ENCODE data around the gene STAU1. TPM values are rescaled to one million over a fixed set of nuclear protein-coding genes. Genes with fewer than 3 reads are reported as not detected.

Gene STAU1
- total and polyA plus RNA-seq, 10 of the 15 experiments (the other 5 are each of a cell fraction or from before 2014, with no cell fraction given), result 13.9 to 66.2 (median 45.6) TPM

- no peak for TF ChIP-seq BCLAF1 (IDR thresholded peaks at IDR 0.05)
- TF ChIP-seq RCOR1 (conservative IDR thresholded peaks at IDR 0.05; ENCODE audit: low read depth, low read length), result no peak
- TF ChIP-seq NRF1 (conservative IDR thresholded peaks at IDR 0.05; ENCODE audit: low read depth, low read length), result no peak
- TF ChIP-seq, protein P1, sequence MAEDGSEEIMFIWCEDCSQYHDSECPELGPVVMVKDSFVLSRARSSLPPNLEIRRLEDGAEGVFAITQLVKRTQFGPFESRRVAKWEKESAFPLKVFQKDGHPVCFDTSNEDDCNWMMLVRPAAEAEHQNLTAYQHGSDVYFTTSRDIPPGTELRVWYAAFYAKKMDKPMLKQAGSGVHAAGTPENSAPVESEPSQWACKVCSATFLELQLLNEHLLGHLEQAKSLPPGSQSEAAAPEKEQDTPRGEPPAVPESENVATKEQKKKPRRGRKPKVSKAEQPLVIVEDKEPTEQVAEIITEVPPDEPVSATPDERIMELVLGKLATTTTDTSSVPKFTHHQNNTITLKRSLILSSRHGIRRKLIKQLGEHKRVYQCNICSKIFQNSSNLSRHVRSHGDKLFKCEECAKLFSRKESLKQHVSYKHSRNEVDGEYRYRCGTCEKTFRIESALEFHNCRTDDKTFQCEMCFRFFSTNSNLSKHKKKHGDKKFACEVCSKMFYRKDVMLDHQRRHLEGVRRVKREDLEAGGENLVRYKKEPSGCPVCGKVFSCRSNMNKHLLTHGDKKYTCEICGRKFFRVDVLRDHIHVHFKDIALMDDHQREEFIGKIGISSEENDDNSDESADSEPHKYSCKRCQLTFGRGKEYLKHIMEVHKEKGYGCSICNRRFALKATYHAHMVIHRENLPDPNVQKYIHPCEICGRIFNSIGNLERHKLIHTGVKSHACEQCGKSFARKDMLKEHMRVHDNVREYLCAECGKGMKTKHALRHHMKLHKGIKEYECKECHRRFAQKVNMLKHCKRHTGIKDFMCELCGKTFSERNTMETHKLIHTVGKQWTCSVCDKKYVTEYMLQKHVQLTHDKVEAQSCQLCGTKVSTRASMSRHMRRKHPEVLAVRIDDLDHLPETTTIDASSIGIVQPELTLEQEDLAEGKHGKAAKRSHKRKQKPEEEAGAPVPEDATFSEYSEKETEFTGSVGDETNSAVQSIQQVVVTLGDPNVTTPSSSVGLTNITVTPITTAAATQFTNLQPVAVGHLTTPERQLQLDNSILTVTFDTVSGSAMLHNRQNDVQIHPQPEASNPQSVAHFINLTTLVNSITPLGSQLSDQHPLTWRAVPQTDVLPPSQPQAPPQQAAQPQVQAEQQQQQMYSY (CRISPR knock-in tag; IDR thresholded peaks at IDR 0.05), result no peak
- TF ChIP-seq CREB1 (IDR thresholded peaks at IDR 0.05; ENCODE audit: low read depth), result no peak
- no peak for TF ChIP-seq TBL1XR1 (IDR thresholded peaks at IDR 0.05; ENCODE audit: low read depth, low read length)
- no peak for TF ChIP-seq PAX8 (IDR thresholded peaks at IDR 0.05)
- no peak for TF ChIP-seq SUZ12 (IDR thresholded peaks at IDR 0.05; ENCODE audit: unreplicated experiment)
- no peak; the same call in 1 of the 2 replicates for TF ChIP-seq SMARCA5 (IDR thresholded peaks at IDR 0.05)
- no peak for TF ChIP-seq RAD21 (IDR thresholded peaks at IDR 0.05; ENCODE audit: insufficient read depth, low read depth, low read length)
- no peak for TF ChIP-seq ZBTB11 (CRISPR knock-in tag; IDR thresholded peaks at IDR 0.05)
- peak; percentile 83 for TF ChIP-seq MTA2 (IDR thresholded peaks at IDR 0.05; ENCODE audit: low read depth)
- no peak for TF ChIP-seq FOS (IDR thresholded peaks at IDR 0.05; ENCODE audit: borderline replicate concordance, extremely low read depth, insufficient read length)
- TF ChIP-seq, protein P2, sequence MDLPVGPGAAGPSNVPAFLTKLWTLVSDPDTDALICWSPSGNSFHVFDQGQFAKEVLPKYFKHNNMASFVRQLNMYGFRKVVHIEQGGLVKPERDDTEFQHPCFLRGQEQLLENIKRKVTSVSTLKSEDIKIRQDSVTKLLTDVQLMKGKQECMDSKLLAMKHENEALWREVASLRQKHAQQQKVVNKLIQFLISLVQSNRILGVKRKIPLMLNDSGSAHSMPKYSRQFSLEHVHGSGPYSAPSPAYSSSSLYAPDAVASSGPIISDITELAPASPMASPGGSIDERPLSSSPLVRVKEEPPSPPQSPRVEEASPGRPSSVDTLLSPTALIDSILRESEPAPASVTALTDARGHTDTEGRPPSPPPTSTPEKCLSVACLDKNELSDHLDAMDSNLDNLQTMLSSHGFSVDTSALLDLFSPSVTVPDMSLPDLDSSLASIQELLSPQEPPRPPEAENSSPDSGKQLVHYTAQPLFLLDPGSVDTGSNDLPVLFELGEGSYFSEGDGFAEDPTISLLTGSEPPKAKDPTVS (IDR thresholded peaks at IDR 0.05; ENCODE audit: low read depth, low read length), result no peak
- TF ChIP-seq LARP7 (IDR thresholded peaks at IDR 0.05), result no peak
Observed at GRCh38 chr20:49166534-49167449, 21.3 kb downstream of the STAU1 start (continued).
